Adrenal gland (tissue), 12 donors: ENCODE data around the gene ZNF521. TPM values are rescaled to one million over a fixed set of nuclear protein-coding genes. Genes with fewer than 3 reads are reported as not detected.

Source experiments
- DNase-seq, 7 donors: peaks; one replicate each; pipeline ENCODE4 v3.0.0-alpha.2; 2019 to 2020
- H3K27ac ChIP-seq, 5 donors: fragments of 200-600 bp; sonication (generic) in 4 of 5; 1 replicate in 3 of 5; 2 replicates in 2 of 5; pipeline versions ENCODE4 v1.5.1 to v1.8.0; 2016 to 2020; ENCODE audit warnings: mild to moderate bottlenecking in 1 of 5
- H3K27me3 ChIP-seq: fragments of 200-600 bp; 2 replicates; pipeline ENCODE4 v1.8.0; 2021
- H3K36me3 ChIP-seq, 2 donors: fragments of 200-600 bp; replicated peaks in 1 of 2; 1 replicate in 1 of 2; 2 replicates in 1 of 2; pipeline versions ENCODE4 v1.5.1 to v1.8.0; 2018 to 2022
- H3K4me1 ChIP-seq, 2 donors: fragments of 200-600 bp; replicated peaks in 1 of 2; 1 replicate in 1 of 2; 2 replicates in 1 of 2; pipeline versions ENCODE4 v1.5.1 to v1.8.0; 2018 to 2021
- H3K4me3 ChIP-seq, 4 donors: fragments of 200-600 bp; sonication (generic) in 3 of 4; one replicate each; pipeline ENCODE4 v1.5.1; 2016 to 2018
- H3K9me3 ChIP-seq, 3 donors: fragments of 200-600 bp; sonication (generic) in 1 of 3; replicated peaks in 1 of 3; 1 replicate in 2 of 3; 2 replicates in 1 of 3; pipeline versions ENCODE4 v1.5.1 to v1.8.0; 2016 to 2021
- POLR2A ChIP-seq, 2 donors: fragments of 450-650 bp; IDR thresholded peaks; one replicate each; pipeline ENCODE4 v1.6.1; 2017; ENCODE audit warnings: antibody characterized with exemption in 2 of 2, mild to moderate bottlenecking in 2 of 2, moderate library complexity in 1 of 2
- whole genome bisulfite sequencing, 4 donors: extraction: QIAGEN DNeasy Blood & Tissue Kit in 2 of 4; methylation state at CpG; one replicate each; pipeline versions ENCODE4 v1.1.5 to v1.1.7; 2013 to 2017; 5-methylcytosine and 5-hydroxymethylcytosine counted together
- intact Hi-C, 2 donors: fragments of 100-400 bp; cut with DNase I; formaldehyde crosslinking; loops; one replicate each; pipeline versions ENCODE4 v1.14.1 to v1.15.0; 2022 to 2023
- polyA plus RNA-seq, 3 donors: library from polyadenylated mRNA; stranded (reverse); fragments of 200-250 nt in 2 of 3; fragments of 350-450 nt in 1 of 3; fragmentation: Illumina TruSeq in 1 of 3; extraction: RNeasy Lipid Tissue Mini Kit (QIAGEN cat#74804) in 1 of 3; gene quantifications; one replicate each; pipeline ENCODE4 v1.2.3, GENCODE V29; 2013 to 2014
- total RNA-seq, 9 donors: library from RNA; depleted of rRNA in 4 of 9; stranded (reverse); fragments of >200 nt in 4 of 9; fragments of 120-200 nt in 1 of 9; fragmentation: NEBNext Ultra II Directional in 1 of 9; extraction: Animal tissue kit (Norgen Biotek cat#: 25700) in 1 of 9; gene quantifications; one replicate each; pipeline versions ENCODE4 v1.1.0 to v1.2.4, GENCODE V29; 2013 to 2023
- TF ChIP-seq, protein P1 (sequence below), 6 experiments: fragments of 450-650 bp in 4 of 6; fragments of 200-600 bp in 2 of 6; sonication (generic) in 1 of 6; IDR thresholded peaks; 1 replicate in 5 of 6; 2 replicates in 1 of 6; pipeline versions ENCODE4 v1.5.1 to v1.8.0; 2016 to 2021; ENCODE audit warnings: antibody characterized with exemption in 6 of 6, mild to moderate bottlenecking in 2 of 6, moderate library complexity in 1 of 6
- donor health status: healthy with polysubstance abuse.
- donor health status: Bipolar disorder and iron deficiency.
- donor health status: DM: yes; HTN: yes; CAD: no.
- donor health status: DM: no; HTN: no; CAD: no.
- donor health status: DM: no; HTN: no; CAD: no.
- donor health status: DM: yes; HTN: yes; CAD: no.

ZNF521 gene
- total and polyA plus RNA-seq, 12 donors, result 3.7 to 270 (median 43.0) TPM

- intact Hi-C loops, result no loop called here
- peaks cover 19 to 30% of the 10 kb centered on the region in 2 donors for H3K4me1 ChIP-seq
- H3K36me3 ChIP-seq, result no peaks in the 10 kb centered on the region
- no peak for TF ChIP-seq POLR2A (IDR thresholded peaks at IDR 0.05)
- TF ChIP-seq, protein P1, sequence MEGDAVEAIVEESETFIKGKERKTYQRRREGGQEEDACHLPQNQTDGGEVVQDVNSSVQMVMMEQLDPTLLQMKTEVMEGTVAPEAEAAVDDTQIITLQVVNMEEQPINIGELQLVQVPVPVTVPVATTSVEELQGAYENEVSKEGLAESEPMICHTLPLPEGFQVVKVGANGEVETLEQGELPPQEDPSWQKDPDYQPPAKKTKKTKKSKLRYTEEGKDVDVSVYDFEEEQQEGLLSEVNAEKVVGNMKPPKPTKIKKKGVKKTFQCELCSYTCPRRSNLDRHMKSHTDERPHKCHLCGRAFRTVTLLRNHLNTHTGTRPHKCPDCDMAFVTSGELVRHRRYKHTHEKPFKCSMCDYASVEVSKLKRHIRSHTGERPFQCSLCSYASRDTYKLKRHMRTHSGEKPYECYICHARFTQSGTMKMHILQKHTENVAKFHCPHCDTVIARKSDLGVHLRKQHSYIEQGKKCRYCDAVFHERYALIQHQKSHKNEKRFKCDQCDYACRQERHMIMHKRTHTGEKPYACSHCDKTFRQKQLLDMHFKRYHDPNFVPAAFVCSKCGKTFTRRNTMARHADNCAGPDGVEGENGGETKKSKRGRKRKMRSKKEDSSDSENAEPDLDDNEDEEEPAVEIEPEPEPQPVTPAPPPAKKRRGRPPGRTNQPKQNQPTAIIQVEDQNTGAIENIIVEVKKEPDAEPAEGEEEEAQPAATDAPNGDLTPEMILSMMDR (IDR thresholded peaks at IDR 0.05), result no peak
- no peak overlapping the region for H3K4me3 ChIP-seq
- no peak for DNase-seq
- H3K27ac ChIP-seq, result no peak overlapping the region
- no peaks in the 10 kb centered on the region for H3K9me3 ChIP-seq
- 69 to 86% (median 84%) methylated on average over 4 of the region's 4 CpGs for WGBS, 4 donors
- no peaks in the 10 kb centered on the region for H3K27me3 ChIP-seq
Measured at GRCh38 chr18:25140962-25141308, 211.0 kb downstream of the ZNF521 start.

DNA sequence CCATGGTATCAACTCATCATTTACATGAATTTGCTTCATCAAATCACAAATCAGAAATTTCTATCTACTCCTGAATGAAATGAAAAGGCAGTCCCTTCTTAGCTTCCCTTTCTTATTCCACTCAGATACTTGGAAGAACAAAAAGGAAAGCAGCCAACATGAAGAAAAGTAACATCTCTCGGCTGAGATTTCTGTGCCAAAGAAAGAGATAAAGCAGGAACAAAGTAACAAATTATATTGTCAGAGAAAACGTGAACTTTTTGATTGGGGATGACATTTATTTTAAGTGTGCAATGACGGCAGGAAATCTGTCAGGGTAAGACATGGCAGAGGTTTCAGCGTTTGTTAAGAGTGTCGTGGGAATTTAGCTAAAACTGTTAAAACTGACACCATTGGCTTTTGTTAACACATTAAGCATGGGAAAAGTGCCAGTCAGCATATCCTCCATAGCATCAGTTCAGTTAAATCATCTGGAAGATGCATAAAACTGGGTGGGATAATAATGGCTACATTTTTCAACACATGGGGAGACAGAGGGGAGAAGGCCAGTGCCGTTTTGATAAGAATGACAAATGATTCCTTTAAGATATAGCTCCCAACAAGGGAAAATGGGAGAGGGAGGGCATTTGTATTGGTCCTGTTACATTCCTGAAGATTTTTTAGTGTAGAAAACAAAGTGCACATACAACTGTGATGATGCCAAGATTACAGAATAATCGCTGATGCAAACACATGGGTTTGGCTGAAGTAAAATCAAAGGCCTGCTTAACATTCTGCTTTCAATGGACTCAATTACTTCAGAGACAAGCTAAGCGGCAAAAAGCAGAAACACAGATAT is 211.6 kb downstream of the ZNF521 start:
- intact Hi-C loops, result no loop called here
- Histone ChIP-seq H3K27me3 (no peaks in the 10 kb centered on the region), H3K4me1 (peaks cover 25 to 36% of the 10 kb centered on the region in 2 donors), H3K36me3 (no peaks in the 10 kb centered on the region), H3K4me3 (no peak overlapping the region), H3K9me3 (no peaks in the 10 kb centered on the region), H3K27ac (peak overlapping the region in 1 of 5 donors; percentile 17)
- no peak for DNase-seq
- no peak for TF ChIP-seq POLR2A (IDR thresholded peaks at IDR 0.05)
- TF ChIP-seq, protein P1 (IDR thresholded peaks at IDR 0.05), result no peak
- WGBS, 4 donors, result 19 to 39% (median 35%) methylated on average over 8 of the region's 8 CpGs

DNA sequence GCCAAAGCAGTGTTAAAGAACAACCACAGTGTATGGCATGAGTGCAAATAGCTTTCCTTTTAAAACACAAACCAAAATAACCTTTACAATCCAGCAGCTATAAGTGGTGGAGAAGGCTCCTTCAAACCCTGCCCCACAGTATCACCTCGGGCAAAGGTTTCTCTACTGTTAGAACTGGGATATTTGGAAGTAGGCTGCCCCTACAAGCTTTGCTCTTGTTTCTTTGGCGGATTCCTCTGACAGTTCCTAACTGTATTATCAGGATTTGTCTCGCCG is 214.8 kb downstream of the ZNF521 start:
- Histone ChIP-seq H3K36me3 (no peaks in the 10 kb centered on the region), H3K27ac (peak overlapping the region in 4 of 5 donors; percentile 22 to 72 (median 56)), H3K27me3 (no peaks in the 10 kb centered on the region), H3K4me1 (peaks cover 40 to 43% of the 10 kb centered on the region in 2 donors), H3K4me3 (no peak overlapping the region), H3K9me3 (no peaks in the 10 kb centered on the region)
- intact Hi-C loops, result no loop called here
- no peak for TF ChIP-seq POLR2A (IDR thresholded peaks at IDR 0.05)
- TF ChIP-seq, protein P1 (IDR thresholded peaks at IDR 0.05), result no peak
- DNase-seq, result no peak
- WGBS, 4 donors, result 81 to 87% (median 84%) methylated on average over 4 of the region's 4 CpGs

GRCh38 chr18:25136416-25137196 is 215.4 kb downstream of the ZNF521 start:
- Histone ChIP-seq H3K9me3 (no peaks in the 10 kb centered on the region), H3K36me3 (no peaks in the 10 kb centered on the region), H3K4me1 (peaks cover 40 to 43% of the 10 kb centered on the region in 2 donors), H3K27ac (peak overlapping the region in 4 of 5 donors; percentile 22 to 72 (median 56)), H3K27me3 (no peaks in the 10 kb centered on the region), H3K4me3 (peak overlapping the region in 1 of 4 donors; percentile 14)
- 35 to 51% (median 42%) methylated on average over 9 of the region's 9 CpGs for WGBS, 4 donors
- peak in 6 of 7 donors; percentile 57 to 74 (median 62) for DNase-seq
- TF ChIP-seq POLR2A (IDR thresholded peaks at IDR 0.05), result no peak
- TF ChIP-seq, protein P1 (IDR thresholded peaks at IDR 0.05), result no peak
- intact Hi-C loops, result no loop called here
